ENCODE measurements around the gene XCL1. TPM values are rescaled to one million over a fixed set of nuclear protein-coding genes. Genes with fewer than 3 reads are reported as not detected.
"Not testable (repeated sequence)": the region's sequence is repeated elsewhere in the genome, so short reads cannot be mapped to it uniquely, and the experiment has no call there.

XCL1 gene
- total and polyA plus RNA-seq, 5 donors from 2014 or later: not detected

DNA sequence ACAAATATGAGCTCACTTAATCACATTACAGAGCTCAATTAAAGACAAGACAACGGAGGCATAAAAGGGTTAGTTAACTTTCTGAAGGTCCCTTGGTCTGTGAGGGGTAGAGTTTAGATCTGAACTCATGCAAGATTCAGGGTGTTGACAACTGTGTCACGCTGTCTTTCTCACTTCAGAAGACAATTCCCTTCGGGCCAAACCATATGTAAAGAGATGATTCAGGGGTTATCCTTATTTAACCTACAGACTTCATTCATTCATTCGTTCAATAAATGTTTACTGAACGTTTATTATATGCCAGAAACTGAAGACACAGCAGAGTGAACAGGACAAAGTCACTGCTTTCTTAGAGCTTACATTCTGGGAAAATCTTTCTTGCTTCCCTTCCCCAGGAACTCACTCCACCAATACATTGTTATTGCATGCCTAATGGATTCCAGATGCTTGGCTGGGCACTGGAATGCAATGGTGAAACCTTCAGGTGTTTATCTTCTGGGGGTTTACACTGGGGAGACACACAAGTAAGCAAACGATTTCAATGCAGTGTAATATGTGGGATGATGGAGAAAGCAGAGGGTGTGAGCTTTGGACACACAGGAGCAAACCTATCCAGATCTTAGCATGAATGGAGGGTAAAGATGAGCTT is 6.4 kb downstream of the XCL1 start:
- no peaks in the 10 kb centered on the region for H3K9me3 Mint-ChIP-seq
- no peaks in the 10 kb centered on the region for H3K9me3 ChIP-seq (ENCODE audit: control insufficient read depth in 2 of 2, low read length in 2 of 2)
- H3K27me3 ChIP-seq (ENCODE audit: control insufficient read depth, insufficient read depth, low read length): no peaks in the 10 kb centered on the region
- no peak overlapping the region for H3K27ac ChIP-seq (ENCODE audit: insufficient read depth, low read length, poor library complexity, severe bottlenecking)
- H3K4me3 ChIP-seq (ENCODE audit: low read depth, low read length): no peak overlapping the region
- ATAC-seq (ENCODE audit: low read depth in 2 of 2) (no peak), DNase-seq (no peak)
- H3K4me1 Mint-ChIP-seq: no peaks in the 10 kb centered on the region
- no peak overlapping the region for H3K4me3 Mint-ChIP-seq
- no peak overlapping the region for H3K27ac Mint-ChIP-seq
- H3K4me1 ChIP-seq (ENCODE audit: control insufficient read depth, insufficient read depth, low read length, poor library complexity, severe bottlenecking): no peaks in the 10 kb centered on the region
- H3K36me3 ChIP-seq (ENCODE audit: control insufficient read depth, insufficient read depth, low read length): no peaks in the 10 kb centered on the region
- peaks cover 4% of the 10 kb centered on the region for H3K27me3 Mint-ChIP-seq
- no peaks in the 10 kb centered on the region for H3K36me3 Mint-ChIP-seq

DNA sequence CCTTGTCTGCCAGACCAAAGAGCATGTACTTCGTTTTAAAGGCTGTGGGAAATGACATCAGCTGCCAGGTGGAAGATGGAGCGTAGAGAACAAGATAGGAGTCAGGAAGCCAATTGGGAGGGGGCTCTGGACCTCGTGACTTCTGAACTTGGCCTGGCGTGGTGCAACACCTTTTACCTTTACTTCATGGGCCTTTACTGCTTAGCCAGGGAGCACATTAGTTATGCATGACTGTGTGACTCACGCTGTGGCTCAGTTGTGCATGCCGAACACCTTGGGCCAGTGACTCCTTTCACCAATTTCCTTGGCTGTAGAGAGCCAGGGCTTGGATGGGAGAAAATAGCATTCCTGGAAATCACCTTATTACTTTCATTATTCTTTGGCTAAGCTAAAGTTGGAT is 7.2 kb downstream of the XCL1 start:
- no peaks in the 10 kb centered on the region for H3K36me3 ChIP-seq (ENCODE audit: control insufficient read depth, insufficient read depth, low read length)
- no peak overlapping the region for H3K4me3 ChIP-seq (ENCODE audit: low read depth, low read length)
- no peaks in the 10 kb centered on the region for H3K4me1 Mint-ChIP-seq
- no peaks in the 10 kb centered on the region for H3K9me3 ChIP-seq (ENCODE audit: control insufficient read depth in 2 of 2, low read length in 2 of 2)
- H3K27me3 Mint-ChIP-seq: peaks cover 4% of the 10 kb centered on the region
- no peaks in the 10 kb centered on the region for H3K36me3 Mint-ChIP-seq
- H3K4me1 ChIP-seq (ENCODE audit: control insufficient read depth, insufficient read depth, low read length, poor library complexity, severe bottlenecking): no peaks in the 10 kb centered on the region
- no peak for ATAC-seq (ENCODE audit: low read depth in 2 of 2)
- H3K27ac Mint-ChIP-seq: no peak overlapping the region
- H3K27me3 ChIP-seq (ENCODE audit: control insufficient read depth, insufficient read depth, low read length): no peaks in the 10 kb centered on the region
- H3K27ac ChIP-seq (ENCODE audit: insufficient read depth, low read length, poor library complexity, severe bottlenecking): no peak overlapping the region
- H3K9me3 Mint-ChIP-seq: peaks cover 0 to 2% (median 0%) of the 10 kb centered on the region in 7 donors
- no peak for DNase-seq
- no peak overlapping the region for H3K4me3 Mint-ChIP-seq

DNA sequence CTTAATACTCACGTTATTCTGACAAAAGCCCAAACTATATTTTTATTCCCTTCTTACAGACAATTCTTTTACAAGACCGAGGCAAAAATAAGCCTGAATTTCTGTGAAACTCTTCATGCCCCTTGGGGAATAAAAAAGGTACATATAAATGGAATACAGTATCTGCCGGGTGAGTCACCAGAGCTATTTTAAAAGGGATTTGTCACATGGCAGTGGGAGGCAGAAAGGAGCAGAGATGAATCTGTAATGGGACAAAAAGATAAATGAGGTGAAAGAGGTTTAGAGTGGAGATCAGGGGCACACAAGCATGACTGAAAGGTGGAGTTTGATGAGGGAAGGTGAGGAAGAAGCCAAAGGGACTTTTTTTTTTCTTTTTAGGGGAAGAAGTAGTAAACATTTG is 8.8 kb downstream of the XCL1 start:
- Mint-ChIP-seq H3K4me3 (no peak overlapping the region), H3K4me1 (no peaks in the 10 kb centered on the region), H3K36me3 (no peaks in the 10 kb centered on the region), H3K27ac (no peak overlapping the region), H3K27me3 (peaks cover 4% of the 10 kb centered on the region), H3K9me3 (peaks cover 0 to 2% (median 0%) of the 10 kb centered on the region in 7 donors)
- no peak for DNase-seq
- H3K9me3 ChIP-seq (ENCODE audit: control insufficient read depth in 2 of 2, low read length in 2 of 2): no peaks in the 10 kb centered on the region
- no peak overlapping the region for H3K27ac ChIP-seq (ENCODE audit: insufficient read depth, low read length, poor library complexity, severe bottlenecking)
- H3K4me3 ChIP-seq (ENCODE audit: low read depth, low read length): no peak overlapping the region
- no peaks in the 10 kb centered on the region for H3K36me3 ChIP-seq (ENCODE audit: control insufficient read depth, insufficient read depth, low read length)
- no peaks in the 10 kb centered on the region for H3K27me3 ChIP-seq (ENCODE audit: control insufficient read depth, insufficient read depth, low read length)
- no peak for ATAC-seq (ENCODE audit: low read depth in 2 of 2)
- H3K4me1 ChIP-seq (ENCODE audit: control insufficient read depth, insufficient read depth, low read length, poor library complexity, severe bottlenecking): no peaks in the 10 kb centered on the region

DNA sequence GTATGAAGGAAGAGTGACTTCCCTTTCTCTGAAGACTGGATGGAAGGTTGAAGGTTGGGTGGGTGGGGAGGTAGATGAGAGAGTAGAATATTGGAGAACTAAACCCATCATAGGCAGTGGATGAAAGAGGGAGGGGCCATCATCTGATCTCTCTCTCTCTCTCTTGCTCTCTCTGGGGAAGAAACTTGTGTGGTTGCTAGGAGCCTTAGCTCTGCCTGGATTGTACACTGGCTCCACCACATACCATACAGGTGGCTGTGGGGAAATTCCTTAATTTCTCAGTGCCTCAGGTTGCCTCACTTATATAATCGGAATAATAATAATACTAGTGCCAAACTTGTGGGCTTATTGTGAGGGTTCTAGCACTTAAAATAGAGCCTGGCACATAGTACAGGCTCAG is 9.5 kb downstream of the XCL1 start:
- DNase-seq (no peak), ATAC-seq (ENCODE audit: low read depth in 2 of 2) (no peak)
- Mint-ChIP-seq H3K4me1 (no peaks in the 10 kb centered on the region), H3K9me3 (peaks cover 0 to 2% (median 0%) of the 10 kb centered on the region in 7 donors), H3K4me3 (no peak overlapping the region), H3K27ac (no peak overlapping the region), H3K36me3 (no peaks in the 10 kb centered on the region), H3K27me3 (peaks cover 4% of the 10 kb centered on the region)
- H3K36me3 ChIP-seq (ENCODE audit: control insufficient read depth, insufficient read depth, low read length): no peaks in the 10 kb centered on the region
- H3K27ac ChIP-seq (ENCODE audit: insufficient read depth, low read length, poor library complexity, severe bottlenecking): no peak overlapping the region
- H3K9me3 ChIP-seq (ENCODE audit: control insufficient read depth in 2 of 2, low read length in 2 of 2): no peaks in the 10 kb centered on the region
- no peaks in the 10 kb centered on the region for H3K27me3 ChIP-seq (ENCODE audit: control insufficient read depth, insufficient read depth, low read length)
- no peak overlapping the region for H3K4me3 ChIP-seq (ENCODE audit: low read depth, low read length)
- no peaks in the 10 kb centered on the region for H3K4me1 ChIP-seq (ENCODE audit: control insufficient read depth, insufficient read depth, low read length, poor library complexity, severe bottlenecking)

DNA sequence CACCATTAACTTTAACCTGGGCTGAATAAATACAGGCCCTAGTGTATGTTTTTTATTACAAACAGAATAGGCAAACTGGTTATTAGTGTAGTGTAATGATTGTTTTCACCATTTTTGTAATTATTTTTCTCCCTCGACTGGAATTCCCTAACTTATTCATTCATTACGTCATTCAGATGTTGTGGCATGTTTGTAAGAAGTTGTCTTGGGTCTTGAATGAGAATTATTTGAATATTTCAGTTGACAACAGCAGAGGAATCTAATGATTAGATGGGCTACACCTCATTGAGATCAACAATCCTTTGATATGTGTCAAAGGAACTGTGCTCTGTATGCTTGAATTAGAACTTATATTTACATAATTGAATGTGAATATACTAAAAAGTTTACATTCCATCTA is 12.8 kb downstream of the XCL1 start:
- no peaks in the 10 kb centered on the region for H3K36me3 Mint-ChIP-seq
- no peak for ATAC-seq (ENCODE audit: low read depth in 2 of 2)
- no peak overlapping the region for H3K4me3 Mint-ChIP-seq
- no peak for DNase-seq
- H3K27ac ChIP-seq (ENCODE audit: insufficient read depth, low read length, poor library complexity, severe bottlenecking): no peak overlapping the region
- no peak overlapping the region for H3K4me3 ChIP-seq (ENCODE audit: low read depth, low read length)
- no peaks in the 10 kb centered on the region for H3K36me3 ChIP-seq (ENCODE audit: control insufficient read depth, insufficient read depth, low read length)
- H3K4me1 ChIP-seq (ENCODE audit: control insufficient read depth, insufficient read depth, low read length, poor library complexity, severe bottlenecking): no peaks in the 10 kb centered on the region
- peaks cover 4% of the 10 kb centered on the region for H3K27me3 Mint-ChIP-seq
- H3K27me3 ChIP-seq (ENCODE audit: control insufficient read depth, insufficient read depth, low read length): peaks cover 9% of the 10 kb centered on the region
- H3K9me3 Mint-ChIP-seq: peaks cover 0 to 2% (median 0%) of the 10 kb centered on the region in 7 donors
- H3K9me3 ChIP-seq (ENCODE audit: control insufficient read depth in 2 of 2, low read length in 2 of 2): no peaks in the 10 kb centered on the region
- no peak overlapping the region for H3K27ac Mint-ChIP-seq
- H3K4me1 Mint-ChIP-seq: no peaks in the 10 kb centered on the region

DNA sequence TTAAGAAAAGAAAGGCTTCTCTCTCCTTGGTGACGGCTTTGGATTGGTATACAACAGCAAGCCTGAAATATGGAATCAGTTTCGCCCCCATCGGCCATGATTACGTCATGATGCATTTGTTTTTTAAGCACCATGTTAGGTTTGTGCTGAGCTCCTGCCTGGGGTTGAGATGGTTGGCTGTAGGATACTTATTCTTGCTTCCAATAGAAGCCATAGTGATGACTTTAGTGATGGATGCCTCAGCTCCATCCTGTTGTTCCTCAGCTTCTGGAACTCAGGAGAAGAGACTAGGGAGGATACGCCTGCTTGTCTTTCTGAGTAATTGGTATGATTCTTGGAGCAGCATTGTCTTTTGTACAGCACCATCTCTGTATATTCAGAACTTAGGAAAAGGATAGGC is 14.7 kb downstream of the XCL1 start:
- DNase-seq: no peak
- peaks cover 10% of the 10 kb centered on the region for H3K27me3 ChIP-seq (ENCODE audit: control insufficient read depth, insufficient read depth, low read length)
- H3K9me3 Mint-ChIP-seq: peaks cover 0 to 2% (median 0%) of the 10 kb centered on the region in 7 donors
- H3K27me3 Mint-ChIP-seq: peaks cover 1% of the 10 kb centered on the region
- H3K36me3 ChIP-seq (ENCODE audit: control insufficient read depth, insufficient read depth, low read length): no peaks in the 10 kb centered on the region
- H3K36me3 Mint-ChIP-seq: no peaks in the 10 kb centered on the region
- no peaks in the 10 kb centered on the region for H3K4me1 ChIP-seq (ENCODE audit: control insufficient read depth, insufficient read depth, low read length, poor library complexity, severe bottlenecking)
- H3K27ac ChIP-seq (ENCODE audit: insufficient read depth, low read length, poor library complexity, severe bottlenecking): no peak overlapping the region
- ATAC-seq (ENCODE audit: low read depth in 2 of 2): no peak
- no peaks in the 10 kb centered on the region for H3K9me3 ChIP-seq (ENCODE audit: control insufficient read depth in 2 of 2, low read length in 2 of 2)
- H3K4me1 Mint-ChIP-seq: no peaks in the 10 kb centered on the region
- no peak overlapping the region for H3K27ac Mint-ChIP-seq
- no peak overlapping the region for H3K4me3 Mint-ChIP-seq
- H3K4me3 ChIP-seq (ENCODE audit: low read depth, low read length): no peak overlapping the region

DNA sequence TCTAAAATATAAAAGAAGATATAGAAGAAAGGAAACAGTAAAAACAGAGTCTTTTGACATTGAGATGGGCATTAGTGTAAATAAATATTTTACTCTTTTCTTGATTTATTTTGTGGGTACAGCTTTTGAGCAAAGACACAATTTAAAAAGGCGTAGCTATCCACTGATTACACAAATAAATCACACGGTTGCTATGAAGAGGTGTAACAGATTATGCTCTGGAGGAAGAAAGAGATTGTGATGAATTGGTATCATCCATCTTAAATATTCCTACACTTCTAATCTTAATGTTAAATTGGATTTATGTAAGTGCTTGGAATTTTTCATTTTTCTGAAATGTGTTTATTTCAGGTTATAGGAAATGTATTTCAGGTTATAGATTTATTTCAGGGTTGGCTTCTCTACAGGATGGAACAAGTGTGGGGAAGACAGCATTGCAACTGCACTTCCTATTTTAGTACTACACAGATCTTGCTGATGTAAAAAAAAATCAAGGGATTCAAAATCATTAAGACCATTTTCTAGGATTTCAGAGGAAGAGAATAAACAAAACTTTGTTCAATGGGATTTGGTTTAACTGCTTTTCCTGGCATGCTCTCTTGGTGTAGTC is 15.3 kb downstream of the XCL1 start:
- Histone ChIP-seq H3K9me3 (ENCODE audit: control insufficient read depth in 2 of 2, low read length in 2 of 2) (no peaks in the 10 kb centered on the region), H3K36me3 (ENCODE audit: control insufficient read depth, insufficient read depth, low read length) (no peaks in the 10 kb centered on the region), H3K4me1 (ENCODE audit: control insufficient read depth, insufficient read depth, low read length, poor library complexity, severe bottlenecking) (no peaks in the 10 kb centered on the region), H3K27me3 (ENCODE audit: control insufficient read depth, insufficient read depth, low read length) (peaks cover 10% of the 10 kb centered on the region), H3K4me3 (ENCODE audit: low read depth, low read length) (no peak overlapping the region), H3K27ac (ENCODE audit: insufficient read depth, low read length, poor library complexity, severe bottlenecking) (no peak overlapping the region)
- no peaks in the 10 kb centered on the region for H3K4me1 Mint-ChIP-seq
- H3K4me3 Mint-ChIP-seq: no peak overlapping the region
- ATAC-seq (ENCODE audit: low read depth in 2 of 2): no peak
- no peak overlapping the region for H3K27ac Mint-ChIP-seq
- peaks cover 8% of the 10 kb centered on the region for H3K27me3 Mint-ChIP-seq
- H3K9me3 Mint-ChIP-seq: peaks cover 0 to 2% (median 0%) of the 10 kb centered on the region in 7 donors
- no peaks in the 10 kb centered on the region for H3K36me3 Mint-ChIP-seq
- no peak for DNase-seq

DNA sequence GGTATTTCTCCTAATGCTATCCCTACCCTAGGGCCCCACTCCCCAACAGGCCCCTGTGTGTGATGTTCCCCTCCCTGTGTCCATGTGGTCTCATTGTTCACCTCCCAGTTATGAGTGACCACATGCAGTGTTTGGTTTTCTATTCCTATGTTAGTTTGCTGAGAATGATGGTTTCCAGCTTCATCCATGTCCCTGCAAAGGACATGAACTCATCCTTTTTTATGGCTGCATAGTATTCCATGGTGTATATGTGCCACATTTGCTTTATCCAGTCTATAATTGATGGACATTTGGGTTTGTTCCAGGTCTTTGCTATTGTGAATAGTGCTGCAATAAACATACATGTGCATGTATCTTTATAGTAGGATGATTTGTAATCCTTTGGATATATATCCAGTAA is 19.0 kb downstream of the XCL1 start:
- H3K27me3 Mint-ChIP-seq: peaks cover 20% of the 10 kb centered on the region
- not testable (repeated sequence) for ATAC-seq (ENCODE audit: low read depth in 2 of 2)

More for the DNA sequence above, 19.0 kb downstream of the XCL1 start:
- H3K27me3 ChIP-seq (ENCODE audit: control insufficient read depth, insufficient read depth, low read length): peaks cover 10% of the 10 kb centered on the region
- H3K36me3 ChIP-seq (ENCODE audit: control insufficient read depth, insufficient read depth, low read length); H3K9me3 ChIP-seq (ENCODE audit: control insufficient read depth in 2 of 2, low read length in 2 of 2); H3K27ac ChIP-seq (ENCODE audit: insufficient read depth, low read length, poor library complexity, severe bottlenecking); H3K4me3 ChIP-seq (ENCODE audit: low read depth, low read length); H3K27ac Mint-ChIP-seq; H3K4me1 Mint-ChIP-seq; H3K4me3 Mint-ChIP-seq; DNase-seq; H3K36me3 Mint-ChIP-seq; H3K9me3 Mint-ChIP-seq; H3K4me1 ChIP-seq (ENCODE audit: control insufficient read depth, insufficient read depth, low read length, poor library complexity, severe bottlenecking): not testable (repeated sequence)
